Endothelial cell of umbilical vein (primary cell): ENCODE data around the gene WFIKKN2.

Source experiments
- CTCF ChIP-seq, 2 donors: IDR thresholded peaks; 1 replicate in 1 of 2; 2 replicates in 1 of 2; pipeline ENCODE4 v1.5.1; 2011; ENCODE audit warnings: low read length in 2 of 2, mild to moderate bottlenecking in 2 of 2, moderate library complexity in 2 of 2, control low read depth in 1 of 2, inconsistent platforms in 1 of 2, low read depth in 1 of 2; ENCODE audit not compliant: insufficient read depth in 1 of 2; ENCODE audit errors: extremely low read depth in 1 of 2
- POLR2A ChIP-seq: IDR thresholded peaks from 2 replicates; pipeline ENCODE4 v1.6.1; 2012; ENCODE audit warnings: low read depth, mild to moderate bottlenecking, control low read depth, low read length

- TF ChIP-seq CTCF (IDR thresholded peaks at IDR 0.05; ENCODE audit: extremely low read depth in 1 of 2, insufficient read depth in 1 of 2, low read depth in 1 of 2, low read length in 2 of 2) = no peak
- no peak for TF ChIP-seq POLR2A
Measured at GRCh38 chr17:50881182-50881581, 45.8 kb downstream of the WFIKKN2 start.
